ENCODE measurements around the gene TBATA. TPM values are rescaled to one million over a fixed set of nuclear protein-coding genes. Genes with fewer than 3 reads are reported as not detected.

TBATA gene
- total RNA-seq, 6 experiments from 2014 or later = not detected

DNA sequence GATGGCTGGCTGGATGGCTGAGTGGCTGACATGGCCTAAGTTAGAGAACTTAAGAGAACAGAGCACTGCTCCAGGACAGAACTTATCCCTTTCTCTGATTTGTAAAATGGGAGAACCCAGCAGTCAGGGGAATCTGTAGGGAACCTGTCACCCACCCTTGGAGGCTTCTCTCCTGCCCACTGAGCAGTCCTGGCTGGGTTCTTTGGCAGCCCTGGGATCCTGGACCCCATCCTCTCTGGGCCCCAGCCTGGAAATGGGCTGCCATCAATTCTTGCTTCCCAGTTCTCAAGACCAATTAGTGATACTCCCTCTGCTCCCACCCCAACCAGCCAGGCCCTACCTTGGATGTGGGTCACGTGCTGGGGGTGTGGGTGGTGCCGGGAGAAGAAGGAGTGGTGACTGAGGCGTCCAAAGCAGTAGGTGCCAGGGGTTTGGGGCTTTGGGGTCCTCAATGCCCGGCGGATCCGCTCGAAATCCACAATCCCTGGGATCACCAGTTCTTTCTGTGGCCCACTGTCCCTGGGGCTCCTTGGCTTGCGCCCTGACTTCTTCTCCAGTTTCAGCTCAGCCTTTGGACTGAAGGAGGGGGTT is 3.6 kb downstream of the TBATA start:
- no peaks in the 10 kb centered on the region for H3K36me3 ChIP-seq
- H3K27me3 ChIP-seq = no peaks in the 10 kb centered on the region
- 100% methylated on average over 5 of the region's 8 CpGs for WGBS (ENCODE audit: insufficient coverage, low coverage, low lambda C conversion rate, missing lambda C conversion rate)
- H3K4me1 ChIP-seq = no peaks in the 10 kb centered on the region
- H3K4me3 ChIP-seq = no peak overlapping the region
- DNase-seq = no peak
- no peaks in the 10 kb centered on the region for H3K9me3 ChIP-seq
- no peak for ATAC-seq
- intact Hi-C loops (cut with DNase I) = no loop called here
- no peak for TF ChIP-seq POLR2A (IDR thresholded peaks at IDR 0.05)
- TF ChIP-seq, protein P1, sequence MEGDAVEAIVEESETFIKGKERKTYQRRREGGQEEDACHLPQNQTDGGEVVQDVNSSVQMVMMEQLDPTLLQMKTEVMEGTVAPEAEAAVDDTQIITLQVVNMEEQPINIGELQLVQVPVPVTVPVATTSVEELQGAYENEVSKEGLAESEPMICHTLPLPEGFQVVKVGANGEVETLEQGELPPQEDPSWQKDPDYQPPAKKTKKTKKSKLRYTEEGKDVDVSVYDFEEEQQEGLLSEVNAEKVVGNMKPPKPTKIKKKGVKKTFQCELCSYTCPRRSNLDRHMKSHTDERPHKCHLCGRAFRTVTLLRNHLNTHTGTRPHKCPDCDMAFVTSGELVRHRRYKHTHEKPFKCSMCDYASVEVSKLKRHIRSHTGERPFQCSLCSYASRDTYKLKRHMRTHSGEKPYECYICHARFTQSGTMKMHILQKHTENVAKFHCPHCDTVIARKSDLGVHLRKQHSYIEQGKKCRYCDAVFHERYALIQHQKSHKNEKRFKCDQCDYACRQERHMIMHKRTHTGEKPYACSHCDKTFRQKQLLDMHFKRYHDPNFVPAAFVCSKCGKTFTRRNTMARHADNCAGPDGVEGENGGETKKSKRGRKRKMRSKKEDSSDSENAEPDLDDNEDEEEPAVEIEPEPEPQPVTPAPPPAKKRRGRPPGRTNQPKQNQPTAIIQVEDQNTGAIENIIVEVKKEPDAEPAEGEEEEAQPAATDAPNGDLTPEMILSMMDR (IDR thresholded peaks at IDR 0.05) = no peak
- no peak overlapping the region for H3K27ac ChIP-seq

DNA sequence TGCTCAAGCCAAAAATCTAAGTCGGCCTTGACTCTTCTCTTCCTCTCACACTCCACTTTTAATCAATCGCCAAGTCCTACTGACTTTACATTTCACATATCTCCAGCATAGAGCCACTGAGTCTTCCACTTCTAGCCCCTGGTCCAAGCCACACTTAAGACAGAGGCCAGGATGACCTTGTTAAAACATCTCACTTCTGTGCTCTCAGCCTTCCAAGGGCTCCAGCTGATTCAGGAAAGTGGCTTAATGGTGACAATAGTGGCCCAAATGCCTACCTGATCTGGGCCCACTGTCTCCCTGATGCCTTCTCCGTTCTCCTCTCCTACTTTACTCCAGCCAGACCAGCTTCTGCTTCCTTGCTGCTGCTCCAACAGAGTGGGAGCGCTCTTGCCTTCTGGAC is 4.4 kb downstream of the TBATA start:
- no peaks in the 10 kb centered on the region for H3K36me3 ChIP-seq
- no peak overlapping the region for H3K27ac ChIP-seq
- TF ChIP-seq, protein P1 (IDR thresholded peaks at IDR 0.05) = no peak
- no peak for TF ChIP-seq POLR2A (IDR thresholded peaks at IDR 0.05)
- no peaks in the 10 kb centered on the region for H3K4me1 ChIP-seq
- intact Hi-C loops (cut with DNase I) = no loop called here
- no peak for ATAC-seq
- H3K4me3 ChIP-seq = no peak overlapping the region
- no peaks in the 10 kb centered on the region for H3K27me3 ChIP-seq
- H3K9me3 ChIP-seq = no peaks in the 10 kb centered on the region
- DNase-seq = no peak
- 87% methylated on average over 2 of the region's 4 CpGs for WGBS (ENCODE audit: insufficient coverage, low coverage, low lambda C conversion rate, missing lambda C conversion rate)

DNA sequence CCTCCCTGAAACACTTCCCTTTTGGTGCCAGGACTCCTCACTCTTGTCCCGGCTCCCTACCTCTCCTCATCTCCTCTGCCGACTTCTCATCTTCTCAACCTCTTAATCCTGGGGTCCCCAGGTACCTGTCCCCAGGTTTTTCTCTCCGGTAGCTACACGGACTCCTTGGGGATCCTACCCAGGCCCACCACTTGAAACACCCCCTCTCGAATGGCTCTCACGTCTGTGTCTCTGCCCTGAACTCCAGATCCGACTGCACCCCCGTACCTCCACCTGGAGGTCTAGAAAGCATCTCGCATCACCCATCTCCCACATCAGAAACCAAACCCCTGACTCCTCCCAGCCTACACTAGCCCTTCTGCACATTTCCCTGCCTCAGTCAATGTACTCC is 4.8 kb downstream of the TBATA start:
- H3K4me3 ChIP-seq = no peak overlapping the region
- H3K36me3 ChIP-seq = no peaks in the 10 kb centered on the region
- no peak overlapping the region for H3K27ac ChIP-seq
- DNase-seq (no peak), ATAC-seq (no peak)
- H3K27me3 ChIP-seq = no peaks in the 10 kb centered on the region
- intact Hi-C loops (cut with DNase I) = no loop called here
- H3K4me1 ChIP-seq = no peaks in the 10 kb centered on the region
- 76% methylated on average over 3 of the region's 9 CpGs for WGBS (ENCODE audit: insufficient coverage, low coverage, low lambda C conversion rate, missing lambda C conversion rate)
- TF ChIP-seq POLR2A (IDR thresholded peaks at IDR 0.05) = no peak
- TF ChIP-seq, protein P1 (IDR thresholded peaks at IDR 0.05) = no peak
- H3K9me3 ChIP-seq = no peaks in the 10 kb centered on the region

DNA sequence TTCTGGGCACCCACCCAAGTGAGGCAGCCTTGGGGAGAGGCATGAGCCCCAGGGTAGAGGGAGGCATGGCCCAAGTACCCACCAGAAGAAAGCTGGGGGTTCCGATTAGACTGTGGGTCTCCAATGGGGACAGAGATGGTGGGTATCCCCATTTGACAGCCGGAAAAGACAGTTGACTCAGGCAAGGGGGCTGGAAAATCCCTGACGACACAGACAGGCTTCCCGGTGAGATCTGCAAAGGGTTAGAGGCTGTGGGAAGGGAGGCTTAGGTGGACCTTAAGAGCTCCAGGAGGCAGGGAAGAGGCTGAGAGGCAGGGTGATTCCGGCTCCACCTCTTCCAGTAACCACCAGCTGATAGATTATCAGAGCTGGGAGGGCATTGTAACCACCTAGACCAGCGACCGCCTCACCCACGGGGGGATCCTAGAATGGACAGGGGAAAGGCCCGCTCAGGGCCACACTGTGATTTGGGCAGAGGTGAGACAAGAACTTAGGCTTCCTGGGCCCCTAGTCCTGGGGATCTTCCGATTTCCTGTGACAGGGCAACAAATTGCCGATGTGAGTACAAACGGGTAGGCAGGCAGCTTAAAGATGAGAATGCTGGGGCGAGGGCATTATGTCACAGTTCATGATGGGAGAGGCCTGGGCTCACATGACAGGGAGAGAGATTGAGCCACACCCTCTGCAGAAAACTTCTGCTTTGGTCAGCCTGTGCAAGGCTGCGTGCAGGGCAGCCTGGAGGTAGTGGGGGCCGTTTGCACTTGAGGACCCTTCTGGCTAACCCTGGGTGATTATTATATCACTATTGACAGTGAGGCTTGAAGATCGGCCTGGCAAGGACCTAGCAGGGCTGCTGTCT is 5.4 kb downstream of the TBATA start:
- intact Hi-C loops (cut with DNase I) = no loop called here
- DNase-seq (no peak), ATAC-seq (peak; percentile 36 to 69 (median 58))
- H3K27ac ChIP-seq = no peak overlapping the region
- 75% methylated on average over 7 of the region's 16 CpGs for WGBS (ENCODE audit: insufficient coverage, low coverage, low lambda C conversion rate, missing lambda C conversion rate)
- no peaks in the 10 kb centered on the region for H3K4me1 ChIP-seq
- no peaks in the 10 kb centered on the region for H3K36me3 ChIP-seq
- no peaks in the 10 kb centered on the region for H3K27me3 ChIP-seq
- H3K9me3 ChIP-seq = no peaks in the 10 kb centered on the region
- H3K4me3 ChIP-seq = no peak overlapping the region
- TF ChIP-seq, protein P1 (IDR thresholded peaks at IDR 0.05) = no peak
- no peak for TF ChIP-seq POLR2A (IDR thresholded peaks at IDR 0.05)

Data from right lobe of liver (tissue), 6 donors.